H9 (cell line): ENCODE data around the gene CFAP299. TPM values are rescaled to one million over a fixed set of nuclear protein-coding genes. Genes with fewer than 3 reads are reported as not detected.

ENCODE experiments used
- DNase-seq: peaks from one replicate; pipeline ENCODE4 v3.0.0-alpha.2; 2017
- H2AFZ ChIP-seq: one replicate; pipeline ENCODE4 v1.6.1; 2013; ENCODE audit warnings: mild to moderate bottlenecking, low read length, control low read depth, moderate library complexity
- H2AK5ac ChIP-seq: 2 replicates; pipeline ENCODE4 v1.6.1; 2013; ENCODE audit warnings: low read length, control low read depth, mixed read lengths; ENCODE audit not compliant: insufficient read length
- H2BK120ac ChIP-seq: one replicate; pipeline ENCODE4 v1.6.1; 2013; ENCODE audit warnings: low read depth, mild to moderate bottlenecking, low read length, control low read depth, inconsistent platforms; ENCODE audit not compliant: poor library complexity, severe bottlenecking
- H2BK12ac ChIP-seq: 2 replicates; pipeline ENCODE4 v1.6.1; 2013; ENCODE audit warnings: low read length, control low read depth, mixed read lengths, low read depth; ENCODE audit not compliant: insufficient read length
- H2BK15ac ChIP-seq: 2 replicates; pipeline ENCODE4 v1.6.1; 2013; ENCODE audit warnings: low read depth, low read length, control low read depth
- H2BK20ac ChIP-seq: one replicate; pipeline ENCODE4 v1.6.1; 2013; ENCODE audit warnings: low read depth, mild to moderate bottlenecking, low read length, control low read depth, inconsistent platforms; ENCODE audit not compliant: poor library complexity, severe bottlenecking
- H2BK5ac ChIP-seq: 2 replicates; pipeline ENCODE4 v1.6.1; 2013; ENCODE audit warnings: low read length, control low read depth, mixed read lengths; ENCODE audit not compliant: insufficient read length
- H3K14ac ChIP-seq: 2 replicates; pipeline ENCODE4 v1.6.1; 2013; ENCODE audit warnings: low read length, control low read depth; ENCODE audit not compliant: insufficient read depth
- H3K18ac ChIP-seq: 2 replicates; pipeline ENCODE4 v1.6.1; 2013; ENCODE audit warnings: low read depth, mild to moderate bottlenecking, mixed read lengths, low read length, control low read depth; ENCODE audit not compliant: insufficient read length
- H3K23ac ChIP-seq: 2 replicates; pipeline ENCODE4 v1.6.1; 2013; ENCODE audit warnings: low read length, control low read depth, mixed read lengths, low read depth; ENCODE audit not compliant: insufficient read length
- H3K23me2 ChIP-seq: 2 replicates; pipeline ENCODE4 v1.6.1; 2013; ENCODE audit warnings: low read depth, mild to moderate bottlenecking, mixed read lengths, low read length, control low read depth; ENCODE audit not compliant: insufficient read length, poor library complexity, severe bottlenecking
- H3K27ac ChIP-seq: 2 replicates; pipeline ENCODE4 v1.5.1; 2013; ENCODE audit warnings: low read length, control low read depth, mixed read lengths, low read depth; ENCODE audit not compliant: insufficient read length
- H3K27me3 ChIP-seq: 2 replicates; pipeline ENCODE4 v1.6.1; 2013; ENCODE audit warnings: low read length, control low read depth, inconsistent platforms; ENCODE audit not compliant: insufficient read depth
- H3K4ac ChIP-seq: 2 replicates; pipeline ENCODE4 v1.6.1; 2013; ENCODE audit warnings: low read depth, mild to moderate bottlenecking, control low read depth, inconsistent platforms, low read length, moderate library complexity
- H3K4me1 ChIP-seq: 2 replicates; pipeline ENCODE4 v1.6.1; 2013; ENCODE audit warnings: low read length, control low read depth, inconsistent platforms; ENCODE audit not compliant: insufficient read depth
- H3K4me2 ChIP-seq: 2 replicates; pipeline ENCODE4 v1.6.1; 2013; ENCODE audit warnings: low read length, control low read depth, mixed read lengths; ENCODE audit not compliant: insufficient read length, insufficient read depth
- H3K56ac ChIP-seq: 2 replicates; pipeline ENCODE4 v1.6.1; 2013; ENCODE audit warnings: low read depth, mild to moderate bottlenecking, mixed read lengths, low read length, control low read depth; ENCODE audit not compliant: insufficient read length
- H3K79me1 ChIP-seq: 2 replicates; pipeline ENCODE4 v1.6.1; 2013; ENCODE audit warnings: low read depth, mild to moderate bottlenecking, moderate library complexity, low read length, control low read depth, inconsistent platforms; ENCODE audit not compliant: insufficient read depth, poor library complexity, severe bottlenecking
- H3K79me2 ChIP-seq: 2 replicates; pipeline ENCODE4 v1.6.1; 2013; ENCODE audit warnings: low read length, control low read depth, inconsistent platforms; ENCODE audit not compliant: insufficient read depth
- H3K9ac ChIP-seq: 2 replicates; pipeline ENCODE4 v1.6.1; 2013; ENCODE audit warnings: low read length, control low read depth, mixed read lengths; ENCODE audit not compliant: insufficient read length; ENCODE audit errors: extremely low read depth
- H3K9me3 ChIP-seq: one replicate; pipeline ENCODE4 v1.6.1; 2013; ENCODE audit warnings: low read depth, low read length, inconsistent platforms; ENCODE audit not compliant: control insufficient read depth
- H3T11ph ChIP-seq: one replicate; pipeline ENCODE4 v1.6.1; 2013; ENCODE audit warnings: mild to moderate bottlenecking, low read length, control low read depth, inconsistent platforms
- H4K20me1 ChIP-seq: one replicate; pipeline ENCODE4 v1.6.1; 2013; ENCODE audit not compliant: control insufficient read depth, insufficient read length, insufficient read depth
- H4K5ac ChIP-seq: 2 replicates; pipeline ENCODE4 v1.6.1; 2013; ENCODE audit warnings: low read depth, mild to moderate bottlenecking, mixed read lengths, low read length, control low read depth; ENCODE audit not compliant: insufficient read length
- H4K8ac ChIP-seq: replicated peaks from 2 replicates; pipeline ENCODE4 v1.6.1; 2013; ENCODE audit warnings: low read length, control low read depth, mixed read lengths, low read depth; ENCODE audit not compliant: insufficient read length
- H4K91ac ChIP-seq: 2 replicates; pipeline ENCODE4 v1.6.1; 2013; ENCODE audit warnings: low read depth, mild to moderate bottlenecking, moderate library complexity, mixed read lengths, low read length, control low read depth; ENCODE audit not compliant: insufficient read length
- H3K27ac Mint-ChIP-seq, 3 experiments: 2 replicates in 2 of 3; 3 replicates in 1 of 3; pipeline ENCODE4 v1.8.0; 2020 to 2021; ENCODE audit warnings: mixed read lengths in 3 of 3, mild to moderate bottlenecking in 1 of 3, moderate library complexity in 1 of 3
- H3K27me3 Mint-ChIP-seq: 2 replicates; pipeline ENCODE4 v1.8.0; 2021; ENCODE audit warnings: low read depth, mild to moderate bottlenecking, moderate library complexity, mixed read lengths
- H3K36me3 Mint-ChIP-seq, 3 experiments: 2 replicates in 2 of 3; 3 replicates in 1 of 3; pipeline ENCODE4 v1.8.0; 2020 to 2021; ENCODE audit warnings: low read depth in 3 of 3, mixed read lengths in 3 of 3; ENCODE audit not compliant: insufficient read depth in 1 of 3
- H3K4me1 Mint-ChIP-seq, 2 experiments: 2 replicates each; pipeline ENCODE4 v1.8.0; 2020; ENCODE audit warnings: mixed read lengths in 2 of 2
- H3K4me3 Mint-ChIP-seq, 2 experiments: 2 replicates in 1 of 2; 3 replicates in 1 of 2; pipeline ENCODE4 v1.8.0; 2020 to 2021; ENCODE audit warnings: mild to moderate bottlenecking in 2 of 2, mixed read lengths in 2 of 2, moderate library complexity in 1 of 2
- H3K9me3 Mint-ChIP-seq, 2 experiments: 2 replicates in 1 of 2; 3 replicates in 1 of 2; pipeline ENCODE4 v1.8.0; 2020; ENCODE audit warnings: mild to moderate bottlenecking in 2 of 2, mixed read lengths in 2 of 2, moderate library complexity in 1 of 2
- CTCF ChIP-seq: fragments of 200-600 bp; sonication (generic); conservative IDR thresholded peaks from 3 replicates; pipeline ENCODE4 v1.8.0; 2021; ENCODE audit warnings: antibody characterized with exemption, mild to moderate bottlenecking
- WGBS: extraction: QIAGEN DNeasy Blood & Tissue Kit; methylation state at CpG from one replicate; pipeline ENCODE4 v1.1.7; 2013; ENCODE audit warnings: missing lambda C conversion rate, low lambda C conversion rate, mixed read lengths; ENCODE audit not compliant: insufficient read length; ENCODE audit errors: extremely low coverage; 5-methylcytosine and 5-hydroxymethylcytosine counted together
- total RNA-seq: library from RNA; stranded (reverse); gene quantifications from 2 replicates; pipeline ENCODE4 v1.2.1, GENCODE V29; 2021

CFAP299 gene
- total RNA-seq, 1 experiment from 2014 or later = not detected

- Histone ChIP-seq H2BK20ac (no peak overlapping the region), H3K4ac (no peak overlapping the region), H3K4me1 (no peaks in the 10 kb centered on the region; the same call in 1 of the 2 replicates), H3K23me2 (no peaks in the 10 kb centered on the region), H3K79me2 (no peaks in the 10 kb centered on the region), H3T11ph (no peak overlapping the region), H2AFZ (no peak overlapping the region), H3K18ac (no peak overlapping the region), H4K5ac (no peak overlapping the region), H3K56ac (no peak overlapping the region), H4K8ac (no peak overlapping the region), H3K9ac (no peak overlapping the region), H4K20me1 (no peaks in the 10 kb centered on the region), H3K9me3 (no peaks in the 10 kb centered on the region), H3K14ac (no peak overlapping the region), H2BK120ac (no peak overlapping the region), H2AK5ac (no peak overlapping the region), H2BK15ac (no peak overlapping the region), H2BK12ac (no peak overlapping the region), H3K27me3 (no peaks in the 10 kb centered on the region), H3K79me1 (no peaks in the 10 kb centered on the region), H2BK5ac (no peak overlapping the region), H3K23ac (no peak overlapping the region), H3K27ac (no peak overlapping the region), H4K91ac (no peak overlapping the region), H3K4me2 (no peak overlapping the region)
- Mint-ChIP-seq H3K9me3 (no peaks in the 10 kb centered on the region), H3K36me3 (no peaks in the 10 kb centered on the region), H3K4me3 (no peak overlapping the region), H3K27ac (no peak overlapping the region), H3K4me1 (peaks cover 23 to 25% of the 10 kb centered on the region in 2 experiments), H3K27me3 (no peaks in the 10 kb centered on the region)
- no peak for TF ChIP-seq CTCF
- no peak for DNase-seq
- no CpG with 5 or more reads among the region's 1 CpG for WGBS
These were observed 200.0 kb downstream of the CFAP299 start for GRCh38 chr4:80535551-80535950.
